ENCODE data around the gene CLN3.
"Not testable (repeated sequence)": the region's sequence is repeated elsewhere in the genome, so short reads cannot be mapped to it uniquely, and the experiment has no call there.

CLN3 gene

GRCh38 chr16:28475221-28475620 is 16.7 kb downstream of the CLN3 start:
- no peak for TF ChIP-seq POLR2A (IDR thresholded peaks at IDR 0.05; ENCODE audit: extremely low read depth, insufficient read length)
- TF ChIP-seq, protein P1, sequence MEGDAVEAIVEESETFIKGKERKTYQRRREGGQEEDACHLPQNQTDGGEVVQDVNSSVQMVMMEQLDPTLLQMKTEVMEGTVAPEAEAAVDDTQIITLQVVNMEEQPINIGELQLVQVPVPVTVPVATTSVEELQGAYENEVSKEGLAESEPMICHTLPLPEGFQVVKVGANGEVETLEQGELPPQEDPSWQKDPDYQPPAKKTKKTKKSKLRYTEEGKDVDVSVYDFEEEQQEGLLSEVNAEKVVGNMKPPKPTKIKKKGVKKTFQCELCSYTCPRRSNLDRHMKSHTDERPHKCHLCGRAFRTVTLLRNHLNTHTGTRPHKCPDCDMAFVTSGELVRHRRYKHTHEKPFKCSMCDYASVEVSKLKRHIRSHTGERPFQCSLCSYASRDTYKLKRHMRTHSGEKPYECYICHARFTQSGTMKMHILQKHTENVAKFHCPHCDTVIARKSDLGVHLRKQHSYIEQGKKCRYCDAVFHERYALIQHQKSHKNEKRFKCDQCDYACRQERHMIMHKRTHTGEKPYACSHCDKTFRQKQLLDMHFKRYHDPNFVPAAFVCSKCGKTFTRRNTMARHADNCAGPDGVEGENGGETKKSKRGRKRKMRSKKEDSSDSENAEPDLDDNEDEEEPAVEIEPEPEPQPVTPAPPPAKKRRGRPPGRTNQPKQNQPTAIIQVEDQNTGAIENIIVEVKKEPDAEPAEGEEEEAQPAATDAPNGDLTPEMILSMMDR (IDR thresholded peaks at IDR 0.05; ENCODE audit: low read depth, low read length), result no peak
- TF ChIP-seq, protein P2, sequence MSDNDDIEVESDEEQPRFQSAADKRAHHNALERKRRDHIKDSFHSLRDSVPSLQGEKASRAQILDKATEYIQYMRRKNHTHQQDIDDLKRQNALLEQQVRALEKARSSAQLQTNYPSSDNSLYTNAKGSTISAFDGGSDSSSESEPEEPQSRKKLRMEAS (IDR thresholded peaks at IDR 0.05; ENCODE audit: low read depth, low read length), result no peak
- DNase-seq (ENCODE audit: low read depth), result no peak
- no peak overlapping the region for H3K4me3 ChIP-seq (ENCODE audit: low read depth, low read length)

DNA sequence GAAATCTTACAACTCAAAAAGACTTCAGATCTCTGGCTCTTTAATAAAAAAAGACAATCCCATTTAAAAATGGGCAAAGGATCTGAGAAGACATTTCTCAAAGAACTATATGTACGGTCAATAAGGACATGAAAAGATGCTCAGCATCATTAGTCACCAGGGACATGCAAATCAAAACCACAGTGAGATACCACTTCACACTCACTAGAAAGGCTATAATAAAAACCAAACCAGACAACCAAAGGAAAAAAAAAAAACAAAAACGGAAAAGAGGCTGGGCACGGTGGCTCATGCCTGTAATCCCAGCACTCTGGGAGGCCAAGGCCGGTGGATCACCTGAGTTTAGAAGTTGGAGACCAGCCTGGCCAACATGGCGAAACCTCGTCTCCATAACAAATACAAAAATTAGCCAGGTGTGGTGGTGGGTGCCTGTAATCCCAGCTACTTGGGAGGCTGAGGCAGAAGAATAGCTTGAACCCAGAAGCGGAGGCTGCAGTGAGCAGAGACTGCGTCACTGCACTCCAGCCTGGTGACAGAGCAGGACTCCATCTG is 18.1 kb downstream of the CLN3 start:
- DNase-seq (ENCODE audit: low read depth), result no peak
- no peak overlapping the region for H3K4me3 ChIP-seq (ENCODE audit: low read depth, low read length)
- TF ChIP-seq, protein P2 (IDR thresholded peaks at IDR 0.05; ENCODE audit: low read depth, low read length), result no peak
- TF ChIP-seq POLR2A (IDR thresholded peaks at IDR 0.05; ENCODE audit: extremely low read depth, insufficient read length) (no peak), MYC (IDR thresholded peaks at IDR 0.05; ENCODE audit: low read depth, low read length) (no peak)
- TF ChIP-seq, protein P1 (IDR thresholded peaks at IDR 0.05; ENCODE audit: low read depth, low read length), result no peak

GRCh38 chr16:28447081-28447480 is 44.8 kb downstream of the CLN3 start:
- not testable (repeated sequence) for DNase-seq (ENCODE audit: low read depth); H3K4me3 ChIP-seq (ENCODE audit: low read depth, low read length)

DNA sequence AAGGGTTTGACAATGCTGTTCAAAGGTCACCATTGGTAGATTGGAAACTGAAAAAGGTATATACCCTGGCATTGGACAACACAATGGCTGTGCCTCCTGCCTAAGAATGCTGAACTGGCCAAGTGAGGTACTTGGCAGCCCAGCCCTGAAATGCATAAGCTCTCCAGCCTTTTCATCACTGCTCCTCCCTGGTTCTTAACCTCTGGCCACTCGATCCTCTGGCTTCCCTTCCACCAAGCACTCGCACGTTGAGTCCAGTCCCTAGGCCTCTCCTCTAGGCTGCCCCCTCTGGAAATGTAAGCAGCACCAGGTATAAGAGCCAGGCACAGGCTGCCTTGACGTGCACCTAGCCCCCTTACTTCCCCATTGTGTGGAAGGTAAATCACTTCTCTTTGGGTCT is 45.5 kb downstream of the CLN3 start:
- not testable (repeated sequence) for H3K4me3 ChIP-seq (ENCODE audit: low read depth, low read length)

DNA sequence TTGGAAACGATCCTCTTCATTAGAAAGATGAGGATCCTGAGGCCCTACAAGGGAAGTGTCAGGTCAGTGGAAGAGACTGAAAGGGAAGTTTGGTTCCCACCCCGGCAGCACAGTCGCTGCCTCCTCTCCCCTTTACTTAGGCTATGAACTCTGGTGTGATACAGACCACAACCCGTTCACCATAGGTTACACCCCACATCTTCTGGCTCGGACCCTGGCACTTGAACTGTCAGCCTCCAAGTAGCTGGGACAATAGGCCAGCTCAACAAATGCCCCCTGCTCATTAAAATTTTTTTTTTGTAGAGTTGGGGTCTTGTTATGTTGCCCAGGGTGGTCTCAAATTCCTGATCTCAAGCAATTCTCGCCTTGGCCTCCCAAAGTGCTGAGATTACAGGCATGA is 47.9 kb downstream of the CLN3 start:
- not testable (repeated sequence) for DNase-seq (ENCODE audit: low read depth); H3K4me3 ChIP-seq (ENCODE audit: low read depth, low read length)

More for the DNA sequence above, 45.5 kb downstream of the CLN3 start:
- not testable (repeated sequence) for DNase-seq (ENCODE audit: low read depth)

GRCh38 chr16:28438899-28439298 is 53.0 kb downstream of the CLN3 start:
- DNase-seq (ENCODE audit: low read depth); H3K4me3 ChIP-seq (ENCODE audit: low read depth, low read length): not testable (repeated sequence)

DNA sequence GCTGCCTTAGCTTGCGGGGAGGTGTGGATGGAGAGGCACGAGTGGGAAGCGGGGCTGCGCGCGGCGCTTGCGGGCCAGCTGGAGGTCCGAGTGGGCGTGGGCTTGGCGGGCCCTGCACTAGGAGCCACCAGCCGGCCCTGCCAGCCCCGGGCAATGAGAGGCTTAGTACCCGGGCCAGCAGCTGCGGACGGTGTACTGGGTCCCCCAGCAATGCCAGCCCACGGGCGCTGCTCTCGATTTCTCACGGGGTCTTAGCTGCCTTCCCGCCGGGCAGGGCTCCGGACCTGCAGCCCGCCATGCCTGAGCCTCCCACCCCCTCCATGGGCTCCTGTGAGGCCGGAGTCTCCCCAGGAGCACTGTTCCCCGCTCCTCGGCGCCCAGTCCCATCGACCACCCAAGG is 56.5 kb downstream of the CLN3 start:
- DNase-seq (ENCODE audit: low read depth); H3K4me3 ChIP-seq (ENCODE audit: low read depth, low read length): not testable (repeated sequence)

All from NB4 (cell line).